GM21529 (cell line): ENCODE measurements around the gene SNX1.
"Not testable (repeated sequence)": the region's sequence is repeated elsewhere in the genome, so short reads cannot be mapped to it uniquely, and the experiment has no call there.

Experiments
- ATAC-seq: cut with Tn5 transposase; IDR thresholded peaks from one replicate; pipeline ENCODE4 v1.9.1; 2021; ENCODE audit not compliant: unreplicated experiment

SNX1 gene

GRCh38 chr15:64095795-64096667 lies at the start of gene SNX1:
Gene SNX1, plus strand, starts transcription at chr15:64095982. Its CDS starts 32 bp downstream, at chr15:64096014.
- ATAC-seq = peak; percentile 38

- ATAC-seq = peak; percentile 46
Measured at GRCh38 chr15:64046421-64047153, 49.2 kb upstream of the SNX1 start, which contains the start of gene DAPK2. Gene DAPK2, minus strand, starts transcription at chr15:64046485. Its CDS starts 6,224 bp downstream, at chr15:64040261.

- ATAC-seq = no peak
Measured at GRCh38 chr15:64048781-64049460, 46.9 kb upstream of the SNX1 start.

GRCh38 chr15:64050281-64051092 lies 45.3 kb upstream of the SNX1 start:
- ATAC-seq = no peak

GRCh38 chr15:64051093-64051402 lies 44.7 kb upstream of the SNX1 start:
- no peak for ATAC-seq

GRCh38 chr15:64051407-64052259 lies 44.1 kb upstream of the SNX1 start:
- ATAC-seq = no peak

GRCh38 chr15:64052925-64053491 lies 42.8 kb upstream of the SNX1 start:
- no peak for ATAC-seq

GRCh38 chr15:64053674-64054073 lies 42.1 kb upstream of the SNX1 start:
- not testable (repeated sequence) for ATAC-seq

- no peak for ATAC-seq
Measured at GRCh38 chr15:64058279-64058678, 37.5 kb upstream of the SNX1 start.

- not testable (repeated sequence) for ATAC-seq
Measured at GRCh38 chr15:64059104-64059503, 36.7 kb upstream of the SNX1 start.

GRCh38 chr15:64060716-64061115 lies 35.1 kb upstream of the SNX1 start:
- ATAC-seq = no peak

- no peak for ATAC-seq
Measured at GRCh38 chr15:64066451-64066850, 29.3 kb upstream of the SNX1 start.

- no peak for ATAC-seq
Measured at GRCh38 chr15:64067564-64068030, 28.2 kb upstream of the SNX1 start.

- no peak for ATAC-seq
Measured at GRCh38 chr15:64068133-64068532, 27.6 kb upstream of the SNX1 start.

GRCh38 chr15:64070106-64070505 lies 25.7 kb upstream of the SNX1 start:
- no peak for ATAC-seq

- ATAC-seq = no peak
Measured at GRCh38 chr15:64070965-64071851, 24.6 kb upstream of the SNX1 start.

- ATAC-seq = no peak
Measured at GRCh38 chr15:64071931-64072765, 23.6 kb upstream of the SNX1 start.
